ENCODE measurements around the gene OTOG.

Gene OTOG

GRCh38 chr11:17561111-17561415, 14.0 kb downstream of the OTOG start:
- Histone ChIP-seq H3K4me2 (ENCODE audit: low read depth, low read length) (no peak overlapping the region), H3K9me3 (replicated peaks; ENCODE audit: insufficient read depth, low read length) (no peaks in the 10 kb centered on the region), H3F3A (ENCODE audit: insufficient read depth, low read length) (no peaks in the 10 kb centered on the region), H3K4me1 (ENCODE audit: low read length) (no peaks in the 10 kb centered on the region), H2AFZ (ENCODE audit: low read length) (no peak overlapping the region), H3K27me3 (replicated peaks; ENCODE audit: insufficient read depth, low read length) (0 out of 2 replicates have a peak, but pooled peaks cover 3% of the 10 kb centered on the region), H3K9me2 (replicated peaks; ENCODE audit: insufficient read depth, low read length) (no peaks in the 10 kb centered on the region), H3K79me2 (ENCODE audit: low read length) (no peaks in the 10 kb centered on the region), H3K36me3 (replicated peaks; ENCODE audit: insufficient read depth, low read length) (no peaks in the 10 kb centered on the region), H3K9ac (ENCODE audit: low read length) (no peak overlapping the region), H4K20me1 (ENCODE audit: insufficient read depth, low read length) (no peaks in the 10 kb centered on the region), H3K27ac (ENCODE audit: low read length) (no peak overlapping the region), H3K4me3 (ENCODE audit: low read length) (no peak overlapping the region)
- DNase-seq: no peak
- TF ChIP-seq EZH2 (optimal IDR thresholded peaks at IDR 0.05; ENCODE audit: low read depth, low read length) (no peak), EZH2phosphoT487 (IDR thresholded peaks at IDR 0.05; ENCODE audit: low read length) (no peak)
- TF ChIP-seq, protein P1, sequence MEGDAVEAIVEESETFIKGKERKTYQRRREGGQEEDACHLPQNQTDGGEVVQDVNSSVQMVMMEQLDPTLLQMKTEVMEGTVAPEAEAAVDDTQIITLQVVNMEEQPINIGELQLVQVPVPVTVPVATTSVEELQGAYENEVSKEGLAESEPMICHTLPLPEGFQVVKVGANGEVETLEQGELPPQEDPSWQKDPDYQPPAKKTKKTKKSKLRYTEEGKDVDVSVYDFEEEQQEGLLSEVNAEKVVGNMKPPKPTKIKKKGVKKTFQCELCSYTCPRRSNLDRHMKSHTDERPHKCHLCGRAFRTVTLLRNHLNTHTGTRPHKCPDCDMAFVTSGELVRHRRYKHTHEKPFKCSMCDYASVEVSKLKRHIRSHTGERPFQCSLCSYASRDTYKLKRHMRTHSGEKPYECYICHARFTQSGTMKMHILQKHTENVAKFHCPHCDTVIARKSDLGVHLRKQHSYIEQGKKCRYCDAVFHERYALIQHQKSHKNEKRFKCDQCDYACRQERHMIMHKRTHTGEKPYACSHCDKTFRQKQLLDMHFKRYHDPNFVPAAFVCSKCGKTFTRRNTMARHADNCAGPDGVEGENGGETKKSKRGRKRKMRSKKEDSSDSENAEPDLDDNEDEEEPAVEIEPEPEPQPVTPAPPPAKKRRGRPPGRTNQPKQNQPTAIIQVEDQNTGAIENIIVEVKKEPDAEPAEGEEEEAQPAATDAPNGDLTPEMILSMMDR (IDR thresholded peaks at IDR 0.05; ENCODE audit: low read length): no peak

GRCh38 chr11:17561526-17561925, 14.5 kb downstream of the OTOG start:
- no peak overlapping the region for H3K27ac ChIP-seq (ENCODE audit: low read length)
- H4K20me1 ChIP-seq (ENCODE audit: insufficient read depth, low read length): no peaks in the 10 kb centered on the region
- H3K4me1 ChIP-seq (ENCODE audit: low read length): no peaks in the 10 kb centered on the region
- DNase-seq: no peak
- no peak overlapping the region for H3K9ac ChIP-seq (ENCODE audit: low read length)
- H3F3A ChIP-seq (ENCODE audit: insufficient read depth, low read length): no peaks in the 10 kb centered on the region
- H3K79me2 ChIP-seq (ENCODE audit: low read length): no peaks in the 10 kb centered on the region
- no peak overlapping the region for H2AFZ ChIP-seq (ENCODE audit: low read length)
- no peaks in the 10 kb centered on the region for H3K9me2 ChIP-seq (replicated peaks; ENCODE audit: insufficient read depth, low read length)
- no peaks in the 10 kb centered on the region for H3K36me3 ChIP-seq (replicated peaks; ENCODE audit: insufficient read depth, low read length)
- H3K27me3 ChIP-seq (replicated peaks; ENCODE audit: insufficient read depth, low read length): 0 out of 2 replicates have a peak, but pooled peaks cover 3% of the 10 kb centered on the region
- no peaks in the 10 kb centered on the region for H3K9me3 ChIP-seq (replicated peaks; ENCODE audit: insufficient read depth, low read length)
- H3K4me3 ChIP-seq (ENCODE audit: low read length): no peak overlapping the region
- H3K4me2 ChIP-seq (ENCODE audit: low read depth, low read length): no peak overlapping the region
- TF ChIP-seq, protein P1 (IDR thresholded peaks at IDR 0.05; ENCODE audit: low read length): no peak
- TF ChIP-seq EZH2phosphoT487 (IDR thresholded peaks at IDR 0.05; ENCODE audit: low read length) (no peak), EZH2 (optimal IDR thresholded peaks at IDR 0.05; ENCODE audit: low read depth, low read length) (no peak)

DNA sequence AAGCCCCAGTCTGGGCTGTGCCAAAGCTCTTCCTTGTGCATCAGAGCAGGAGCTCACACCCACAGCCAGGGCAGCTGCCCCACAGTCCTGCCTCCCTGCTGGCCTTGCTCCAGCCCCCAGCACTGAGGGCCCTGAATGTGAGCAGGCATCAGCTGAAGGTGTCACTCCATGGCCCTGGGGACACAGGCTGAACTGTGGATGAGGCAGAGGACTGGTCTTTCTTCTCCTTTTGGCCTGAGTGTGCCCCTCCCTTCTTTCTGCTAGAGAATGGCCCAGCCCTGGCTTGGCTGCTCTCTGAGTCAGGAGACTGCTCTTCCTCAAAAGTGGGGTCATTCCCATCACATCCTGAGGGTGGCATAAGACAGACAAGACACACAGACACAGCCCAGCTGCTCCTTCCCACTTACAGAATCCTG, 16.2 kb downstream of the OTOG start:
- no peak for TF ChIP-seq EZH2 (optimal IDR thresholded peaks at IDR 0.05; ENCODE audit: low read depth, low read length)
- no peak for TF ChIP-seq EZH2phosphoT487 (IDR thresholded peaks at IDR 0.05; ENCODE audit: low read length)
- TF ChIP-seq, protein P1 (IDR thresholded peaks at IDR 0.05; ENCODE audit: low read length): no peak
- no peak overlapping the region for H3K4me2 ChIP-seq (ENCODE audit: low read depth, low read length)
- H4K20me1 ChIP-seq (ENCODE audit: insufficient read depth, low read length): no peaks in the 10 kb centered on the region
- H3K36me3 ChIP-seq (replicated peaks; ENCODE audit: insufficient read depth, low read length): no peaks in the 10 kb centered on the region
- no peak overlapping the region for H3K27ac ChIP-seq (ENCODE audit: low read length)
- no peaks in the 10 kb centered on the region for H3F3A ChIP-seq (ENCODE audit: insufficient read depth, low read length)
- no peak for DNase-seq
- no peaks in the 10 kb centered on the region for H3K9me3 ChIP-seq (replicated peaks; ENCODE audit: insufficient read depth, low read length)
- H3K9me2 ChIP-seq (replicated peaks; ENCODE audit: insufficient read depth, low read length): no peaks in the 10 kb centered on the region
- H2AFZ ChIP-seq (ENCODE audit: low read length): no peak overlapping the region
- H3K4me3 ChIP-seq (ENCODE audit: low read length): no peak overlapping the region
- H3K79me2 ChIP-seq (ENCODE audit: low read length): no peaks in the 10 kb centered on the region
- H3K4me1 ChIP-seq (ENCODE audit: low read length): no peaks in the 10 kb centered on the region
- 0 out of 2 replicates have a peak, but pooled peaks cover 3% of the 10 kb centered on the region for H3K27me3 ChIP-seq (replicated peaks; ENCODE audit: insufficient read depth, low read length)
- H3K9ac ChIP-seq (ENCODE audit: low read length): no peak overlapping the region
